Measurements from ENCODE around the gene NHS.

The NHS gene

DNA sequence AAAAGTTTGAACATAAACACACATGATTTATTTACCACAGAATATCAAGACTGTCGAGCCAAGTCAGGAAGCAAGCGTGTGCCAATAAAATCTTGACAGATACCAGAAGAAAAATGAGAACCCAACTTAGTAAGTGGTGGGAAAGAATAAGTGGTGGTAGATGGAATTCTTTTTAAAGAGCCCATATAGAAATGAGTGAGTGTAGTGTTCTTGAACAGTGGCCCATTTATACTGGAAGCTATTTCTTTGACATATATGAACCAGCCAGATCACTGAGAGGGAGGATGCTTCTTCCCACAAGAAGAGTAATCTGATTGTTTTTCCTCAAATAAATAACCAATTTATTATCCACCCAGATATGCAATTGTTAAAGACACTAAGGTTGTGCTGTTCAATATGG lies 98.0 kb downstream of the NHS start:
- Histone ChIP-seq H3K79me2 (ENCODE audit: low read length) (no peaks in the 10 kb centered on the region), H3K9me2 (replicated peaks; ENCODE audit: insufficient read depth, low read length) (no peaks in the 10 kb centered on the region), H3K27ac (ENCODE audit: low read length) (no peak overlapping the region), H3K9ac (ENCODE audit: low read length) (no peak overlapping the region), H3F3A (ENCODE audit: insufficient read depth, low read length) (no peaks in the 10 kb centered on the region), H3K36me3 (replicated peaks; ENCODE audit: insufficient read depth, low read length) (no peaks in the 10 kb centered on the region), H3K4me3 (ENCODE audit: low read length) (no peak overlapping the region), H3K9me3 (replicated peaks; ENCODE audit: insufficient read depth, low read length) (no peaks in the 10 kb centered on the region), H4K20me1 (ENCODE audit: insufficient read depth, low read length) (no peaks in the 10 kb centered on the region), H3K27me3 (replicated peaks; ENCODE audit: insufficient read depth, low read length) (no peaks in the 10 kb centered on the region), H2AFZ (ENCODE audit: low read length) (no peak overlapping the region), H3K4me1 (ENCODE audit: low read length) (no peaks in the 10 kb centered on the region), H3K4me2 (ENCODE audit: low read depth, low read length) (no peak overlapping the region)
- TF ChIP-seq, protein P1, sequence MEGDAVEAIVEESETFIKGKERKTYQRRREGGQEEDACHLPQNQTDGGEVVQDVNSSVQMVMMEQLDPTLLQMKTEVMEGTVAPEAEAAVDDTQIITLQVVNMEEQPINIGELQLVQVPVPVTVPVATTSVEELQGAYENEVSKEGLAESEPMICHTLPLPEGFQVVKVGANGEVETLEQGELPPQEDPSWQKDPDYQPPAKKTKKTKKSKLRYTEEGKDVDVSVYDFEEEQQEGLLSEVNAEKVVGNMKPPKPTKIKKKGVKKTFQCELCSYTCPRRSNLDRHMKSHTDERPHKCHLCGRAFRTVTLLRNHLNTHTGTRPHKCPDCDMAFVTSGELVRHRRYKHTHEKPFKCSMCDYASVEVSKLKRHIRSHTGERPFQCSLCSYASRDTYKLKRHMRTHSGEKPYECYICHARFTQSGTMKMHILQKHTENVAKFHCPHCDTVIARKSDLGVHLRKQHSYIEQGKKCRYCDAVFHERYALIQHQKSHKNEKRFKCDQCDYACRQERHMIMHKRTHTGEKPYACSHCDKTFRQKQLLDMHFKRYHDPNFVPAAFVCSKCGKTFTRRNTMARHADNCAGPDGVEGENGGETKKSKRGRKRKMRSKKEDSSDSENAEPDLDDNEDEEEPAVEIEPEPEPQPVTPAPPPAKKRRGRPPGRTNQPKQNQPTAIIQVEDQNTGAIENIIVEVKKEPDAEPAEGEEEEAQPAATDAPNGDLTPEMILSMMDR (IDR thresholded peaks at IDR 0.05; ENCODE audit: low read length), result no peak
- TF ChIP-seq EZH2phosphoT487 (IDR thresholded peaks at IDR 0.05; ENCODE audit: low read length) (no peak), EZH2 (optimal IDR thresholded peaks at IDR 0.05; ENCODE audit: low read depth, low read length) (no peak)
- DNase-seq, result no peak

GRCh38 chrX:17474892-17475291 lies 99.9 kb downstream of the NHS start:
- Histone ChIP-seq H2AFZ (ENCODE audit: low read length) (no peak overlapping the region), H3K36me3 (replicated peaks; ENCODE audit: insufficient read depth, low read length) (no peaks in the 10 kb centered on the region), H3K27ac (ENCODE audit: low read length) (no peak overlapping the region), H3K79me2 (ENCODE audit: low read length) (no peaks in the 10 kb centered on the region), H3F3A (ENCODE audit: insufficient read depth, low read length) (no peaks in the 10 kb centered on the region), H3K9ac (ENCODE audit: low read length) (no peak overlapping the region), H3K9me2 (replicated peaks; ENCODE audit: insufficient read depth, low read length) (no peaks in the 10 kb centered on the region), H3K9me3 (replicated peaks; ENCODE audit: insufficient read depth, low read length) (no peaks in the 10 kb centered on the region), H3K27me3 (replicated peaks; ENCODE audit: insufficient read depth, low read length) (no peaks in the 10 kb centered on the region), H3K4me3 (ENCODE audit: low read length) (no peak overlapping the region), H4K20me1 (ENCODE audit: insufficient read depth, low read length) (no peaks in the 10 kb centered on the region), H3K4me2 (ENCODE audit: low read depth, low read length) (no peak overlapping the region), H3K4me1 (ENCODE audit: low read length) (no peaks in the 10 kb centered on the region)
- TF ChIP-seq EZH2 (optimal IDR thresholded peaks at IDR 0.05; ENCODE audit: low read depth, low read length) (no peak), EZH2phosphoT487 (IDR thresholded peaks at IDR 0.05; ENCODE audit: low read length) (no peak)
- no peak for DNase-seq

GRCh38 chrX:17475449-17476217 lies 100.6 kb downstream of the NHS start:
- Histone ChIP-seq H4K20me1 (ENCODE audit: insufficient read depth, low read length) (no peaks in the 10 kb centered on the region), H3K4me1 (ENCODE audit: low read length) (no peaks in the 10 kb centered on the region), H2AFZ (ENCODE audit: low read length) (no peak overlapping the region), H3K36me3 (replicated peaks; ENCODE audit: insufficient read depth, low read length) (no peaks in the 10 kb centered on the region), H3K27ac (ENCODE audit: low read length) (no peak overlapping the region), H3K27me3 (replicated peaks; ENCODE audit: insufficient read depth, low read length) (no peaks in the 10 kb centered on the region), H3K9me3 (replicated peaks; ENCODE audit: insufficient read depth, low read length) (no peaks in the 10 kb centered on the region), H3K4me2 (ENCODE audit: low read depth, low read length) (no peak overlapping the region), H3K79me2 (ENCODE audit: low read length) (no peaks in the 10 kb centered on the region), H3F3A (ENCODE audit: insufficient read depth, low read length) (no peaks in the 10 kb centered on the region), H3K9ac (ENCODE audit: low read length) (no peak overlapping the region), H3K9me2 (replicated peaks; ENCODE audit: insufficient read depth, low read length) (no peaks in the 10 kb centered on the region), H3K4me3 (ENCODE audit: low read length) (no peak overlapping the region)
- no peak for TF ChIP-seq EZH2phosphoT487 (IDR thresholded peaks at IDR 0.05; ENCODE audit: low read length)
- TF ChIP-seq, protein P1 (IDR thresholded peaks at IDR 0.05; ENCODE audit: low read length), result no peak
- TF ChIP-seq EZH2 (optimal IDR thresholded peaks at IDR 0.05; ENCODE audit: low read depth, low read length), result no peak
- DNase-seq, result no peak

DNA sequence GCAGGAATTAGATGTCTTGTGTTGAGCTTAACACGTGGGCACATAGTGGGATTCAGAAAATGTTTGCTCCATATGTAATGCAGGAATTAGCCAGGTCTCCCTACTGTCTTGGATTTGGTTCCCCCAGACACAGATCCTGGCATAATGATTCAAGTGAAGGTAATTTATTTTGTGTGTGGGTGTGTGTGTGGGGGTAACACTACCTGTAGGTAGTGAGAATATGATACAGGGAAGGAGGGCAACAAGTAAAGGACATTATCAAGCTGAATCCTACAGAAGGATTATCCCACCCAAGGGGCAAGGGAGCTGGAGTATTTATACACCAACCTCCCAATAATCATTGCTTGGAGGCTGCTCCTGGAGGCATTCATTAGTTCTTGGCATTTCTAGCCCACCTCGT lies 101.4 kb downstream of the NHS start:
- no peak for DNase-seq
- no peak overlapping the region for H3K9ac ChIP-seq (ENCODE audit: low read length)
- no peaks in the 10 kb centered on the region for H3F3A ChIP-seq (ENCODE audit: insufficient read depth, low read length)
- no peaks in the 10 kb centered on the region for H3K9me3 ChIP-seq (replicated peaks; ENCODE audit: insufficient read depth, low read length)
- H4K20me1 ChIP-seq (ENCODE audit: insufficient read depth, low read length), result no peaks in the 10 kb centered on the region
- H3K4me1 ChIP-seq (ENCODE audit: low read length), result no peaks in the 10 kb centered on the region
- H3K9me2 ChIP-seq (replicated peaks; ENCODE audit: insufficient read depth, low read length), result no peaks in the 10 kb centered on the region
- H3K4me2 ChIP-seq (ENCODE audit: low read depth, low read length), result no peak overlapping the region
- TF ChIP-seq, protein P1 (IDR thresholded peaks at IDR 0.05; ENCODE audit: low read length), result no peak
- TF ChIP-seq EZH2 (optimal IDR thresholded peaks at IDR 0.05; ENCODE audit: low read depth, low read length) (no peak), EZH2phosphoT487 (IDR thresholded peaks at IDR 0.05; ENCODE audit: low read length) (no peak)
- H3K27ac ChIP-seq (ENCODE audit: low read length), result no peak overlapping the region
- no peaks in the 10 kb centered on the region for H3K79me2 ChIP-seq (ENCODE audit: low read length)
- H2AFZ ChIP-seq (ENCODE audit: low read length), result no peak overlapping the region
- no peaks in the 10 kb centered on the region for H3K36me3 ChIP-seq (replicated peaks; ENCODE audit: insufficient read depth, low read length)
- H3K27me3 ChIP-seq (replicated peaks; ENCODE audit: insufficient read depth, low read length), result no peaks in the 10 kb centered on the region
- H3K4me3 ChIP-seq (ENCODE audit: low read length), result no peak overlapping the region
